AG08395 (cell line): ENCODE results near the gene PGAM2.
"Not testable (repeated sequence)": the region's sequence is repeated elsewhere in the genome, so short reads cannot be mapped to it uniquely, and the experiment has no call there.

Source experiments
- DNase-seq: peaks from one replicate; pipeline ENCODE4 v3.0.0; 2012; ENCODE audit warnings: mixed read lengths, low spot score

PGAM2 gene

DNA sequence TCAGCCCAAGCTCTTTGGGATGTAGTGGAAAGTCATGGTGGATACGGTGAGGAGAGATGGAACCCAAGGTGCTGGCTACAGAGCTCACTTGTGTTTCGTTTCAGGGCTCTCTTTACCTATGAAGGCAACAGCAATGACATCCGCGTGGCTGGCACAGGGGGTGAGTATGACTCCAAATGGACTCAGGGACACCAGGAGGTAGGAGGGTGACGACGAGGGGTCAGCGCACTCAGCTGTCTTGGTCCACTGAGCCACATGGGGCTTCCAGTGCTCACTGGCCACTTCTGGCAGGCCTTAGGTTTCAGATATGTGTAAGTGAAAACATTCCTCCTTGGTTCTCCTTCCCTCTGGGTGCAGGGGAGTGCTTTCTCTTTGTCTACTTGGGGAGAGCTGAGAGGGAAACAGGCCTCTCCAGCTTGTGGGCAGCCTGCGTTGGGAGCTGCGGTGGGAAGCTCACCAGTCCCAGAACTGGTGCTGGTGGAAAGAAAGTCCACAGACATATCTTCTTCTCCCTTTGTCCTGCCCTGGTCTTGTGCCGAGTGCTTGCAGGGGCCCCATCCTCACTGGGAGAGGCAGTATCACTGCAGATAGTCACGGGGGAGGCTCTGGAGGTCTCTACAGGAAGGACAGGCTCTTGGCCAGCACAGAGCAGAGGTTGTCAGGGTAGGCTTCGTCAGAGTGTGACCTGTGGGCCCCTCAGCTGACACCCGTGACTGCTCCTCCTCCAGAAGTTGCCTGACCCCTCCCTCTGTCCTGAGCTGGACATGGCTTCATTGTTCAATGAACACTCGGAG is 15.0 kb downstream of the PGAM2 start:
- no peak for DNase-seq

DNA sequence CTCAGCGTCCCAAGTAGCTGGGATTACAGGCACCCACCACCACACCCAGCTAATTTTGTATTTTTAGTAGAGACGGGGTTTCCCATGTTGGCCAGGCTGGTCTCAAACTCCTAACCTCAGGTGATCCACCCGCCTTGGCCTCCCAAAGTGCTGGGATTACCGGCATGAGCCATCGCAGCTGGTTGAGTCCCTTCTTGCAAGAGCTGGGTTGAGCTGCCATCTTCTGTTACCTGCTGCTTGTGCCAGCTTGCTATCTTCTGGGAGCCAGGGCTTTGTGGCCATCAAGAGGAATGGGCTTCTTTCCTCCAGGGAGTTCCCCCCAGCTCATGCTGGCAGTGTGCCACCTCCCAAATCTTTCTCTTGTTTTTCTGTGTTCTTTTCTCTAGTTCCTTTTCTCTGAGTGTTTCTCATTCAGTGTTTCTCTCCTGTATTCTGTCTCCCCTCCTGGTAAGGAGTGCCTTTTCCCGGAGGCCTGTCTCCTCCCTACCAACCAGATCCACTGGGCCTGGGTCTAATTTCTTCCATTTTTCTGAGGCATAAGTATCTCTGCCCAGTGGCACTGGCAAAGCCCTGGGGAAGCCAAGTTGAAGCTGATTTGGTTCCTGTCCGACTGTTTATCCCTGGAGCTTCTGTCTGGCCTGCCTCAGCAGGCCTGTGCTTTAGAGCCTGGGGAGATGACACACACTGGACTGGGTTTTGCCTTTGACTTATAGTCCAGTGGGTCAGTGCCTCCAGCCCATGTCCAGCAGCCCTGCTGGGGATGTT is 17.2 kb downstream of the PGAM2 start:
- DNase-seq: no peak

DNA sequence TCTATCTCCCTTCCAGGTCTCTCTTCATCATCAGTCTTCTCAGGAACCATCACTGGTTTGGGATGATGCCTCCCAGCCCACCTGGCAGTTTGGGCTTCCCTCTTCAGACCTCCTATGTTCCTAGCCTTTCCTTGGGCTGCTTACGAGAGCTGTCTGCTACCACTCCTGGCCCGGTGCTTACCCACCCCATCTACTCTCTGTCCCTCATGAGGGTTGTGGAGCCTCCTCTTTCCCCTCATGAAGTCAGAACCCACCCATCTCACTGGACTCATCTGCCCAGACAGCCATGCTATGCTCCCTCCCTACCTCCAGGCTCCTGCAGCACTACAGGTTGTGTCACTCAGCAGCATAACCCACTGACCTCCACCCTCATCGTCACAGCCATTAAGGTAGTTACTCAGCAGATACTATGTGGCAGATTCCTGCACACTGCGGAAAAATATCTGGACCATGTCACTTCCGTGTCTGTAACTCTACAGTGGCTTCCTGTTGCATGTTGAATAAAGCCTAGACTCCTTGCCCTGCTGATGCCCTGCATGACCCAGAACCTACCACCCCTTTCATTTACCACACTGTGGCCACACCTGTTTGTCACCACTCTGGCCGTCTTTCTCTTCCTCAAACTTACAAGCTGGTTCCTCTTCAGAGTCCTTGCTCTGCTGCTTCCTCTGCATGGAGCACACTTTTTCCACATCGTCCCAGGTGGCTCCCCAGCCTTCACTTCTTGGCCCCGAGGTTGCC is 18.9 kb downstream of the PGAM2 start:
- DNase-seq: no peak

DNA sequence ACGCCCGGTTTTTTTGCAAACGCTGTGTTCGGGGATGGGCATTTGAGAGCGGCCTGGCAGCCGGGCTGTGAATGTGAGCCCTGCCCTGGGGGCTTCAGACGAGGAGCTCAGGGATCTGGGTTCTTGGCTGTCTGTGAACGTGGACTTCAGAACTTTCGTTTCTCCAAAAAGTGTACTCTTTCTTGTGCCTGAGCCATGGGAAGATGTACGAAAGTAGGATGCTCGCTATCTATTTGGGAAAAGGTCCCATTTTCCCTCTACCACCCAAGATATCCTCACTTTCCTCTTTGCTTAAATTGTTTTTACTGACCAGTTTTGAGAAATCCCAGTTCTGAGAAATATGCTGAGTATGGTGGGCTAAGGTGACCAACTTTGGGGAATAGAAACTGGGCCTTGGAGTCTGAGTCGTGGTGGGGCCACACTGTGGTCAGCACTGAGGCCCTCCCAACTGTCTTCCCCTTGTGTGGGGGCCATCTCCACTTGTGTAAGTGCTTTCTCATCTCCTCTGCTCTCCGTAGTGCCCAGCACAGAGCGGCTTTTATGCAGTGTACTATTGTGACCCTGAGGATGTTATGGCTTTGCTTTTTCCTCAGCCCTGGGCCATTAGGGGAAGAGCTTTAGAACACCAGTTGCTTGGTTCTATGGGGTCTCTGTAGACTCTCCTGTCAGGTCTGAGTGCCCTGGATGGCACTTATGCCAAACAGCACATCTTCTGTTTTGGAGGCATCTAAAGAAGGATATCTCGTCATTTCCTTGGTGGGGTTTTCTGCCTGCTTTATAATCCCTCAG is 19.9 kb downstream of the PGAM2 start:
- peak; percentile 45 for DNase-seq

DNA sequence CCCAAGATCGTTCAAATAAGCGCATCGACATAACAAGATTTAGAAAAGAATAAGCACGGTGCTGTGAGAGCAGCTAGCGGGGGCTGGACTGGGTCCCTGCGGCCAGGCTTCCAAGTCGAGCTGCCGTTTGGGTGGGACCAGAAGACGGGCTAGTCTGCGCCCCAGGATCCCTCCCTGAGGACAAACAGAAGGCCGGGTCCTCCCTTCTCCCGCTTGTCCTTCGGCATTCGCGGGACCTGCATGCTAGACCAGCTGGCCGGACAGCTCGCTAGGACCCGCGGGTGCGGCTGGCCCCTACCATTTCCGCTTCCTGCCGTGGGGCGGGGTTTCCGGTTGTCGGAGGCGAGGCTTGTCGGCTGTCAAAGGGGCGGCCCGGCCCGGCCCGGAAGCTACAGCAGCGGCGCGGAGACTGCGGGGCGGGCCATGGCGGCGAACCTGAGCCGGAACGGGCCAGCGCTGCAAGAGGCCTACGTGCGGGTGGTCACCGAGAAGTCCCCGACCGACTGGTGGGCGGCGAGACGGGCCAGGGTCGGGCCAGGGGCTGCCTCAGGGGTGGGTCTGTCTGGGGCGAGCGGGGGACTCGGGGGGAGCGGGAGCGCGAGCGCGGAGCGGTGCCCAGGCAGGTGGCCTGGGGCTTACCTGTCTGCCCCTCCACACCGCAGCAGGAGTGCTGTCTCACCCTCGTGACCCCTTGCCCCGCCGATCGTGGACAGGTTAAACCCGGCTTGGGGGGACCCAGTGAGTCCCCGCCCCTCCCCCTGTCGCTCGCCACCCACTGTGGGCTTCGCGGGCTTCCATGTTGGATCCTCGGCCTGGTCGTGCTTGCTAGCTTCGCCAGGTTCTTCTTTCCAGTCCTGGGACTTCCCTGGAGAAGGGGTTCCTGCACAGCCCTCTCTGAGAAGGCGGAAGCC is 20.8 kb downstream of the PGAM2 start, which contains the start of gene DBNL:
Gene DBNL (plus strand): TSS at position 388 of the 911 bp plus-strand sequence. CDS start 36 bp downstream, at position 424.
- peak; percentile 94 for DNase-seq

DNA sequence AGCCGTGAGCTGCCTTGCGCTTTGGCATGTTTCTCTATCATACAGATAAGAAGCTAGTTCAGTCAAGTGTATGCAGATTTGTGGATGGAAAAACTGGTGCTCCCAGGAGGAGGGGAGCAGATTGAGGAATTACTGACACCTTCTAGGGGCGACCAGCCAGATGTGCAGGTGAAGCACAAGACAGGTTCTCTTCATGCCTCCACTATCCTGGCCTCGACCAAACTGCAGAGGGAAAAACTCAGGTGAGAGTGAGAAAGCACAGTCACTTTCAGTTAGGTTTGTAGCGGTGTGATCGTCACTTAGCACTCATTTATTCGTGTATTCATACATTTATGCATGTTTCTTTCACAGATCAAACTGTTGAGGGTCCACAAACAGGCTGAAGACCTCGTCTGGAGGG is 21.5 kb downstream of the PGAM2 start:
- no peak for DNase-seq

DNA sequence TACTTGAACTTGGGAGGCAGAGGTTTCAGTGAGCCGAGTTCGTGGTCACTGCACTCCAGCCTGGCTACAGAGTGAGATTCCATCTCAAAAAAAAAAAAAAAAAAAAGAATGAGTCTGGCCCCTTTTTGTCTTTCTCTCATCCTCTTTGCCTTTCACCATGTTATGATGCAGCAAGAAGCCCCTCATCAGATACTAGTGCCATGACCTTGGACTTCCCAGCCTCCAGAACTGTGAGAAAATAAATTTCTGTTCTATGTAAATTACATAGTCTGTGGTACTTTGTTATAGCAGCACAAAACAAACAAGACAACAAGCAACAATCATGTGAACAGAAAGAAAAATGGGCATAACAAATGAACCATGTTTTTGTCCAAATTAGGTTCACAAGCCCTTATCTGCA is 23.1 kb downstream of the PGAM2 start:
- no peak for DNase-seq

DNA sequence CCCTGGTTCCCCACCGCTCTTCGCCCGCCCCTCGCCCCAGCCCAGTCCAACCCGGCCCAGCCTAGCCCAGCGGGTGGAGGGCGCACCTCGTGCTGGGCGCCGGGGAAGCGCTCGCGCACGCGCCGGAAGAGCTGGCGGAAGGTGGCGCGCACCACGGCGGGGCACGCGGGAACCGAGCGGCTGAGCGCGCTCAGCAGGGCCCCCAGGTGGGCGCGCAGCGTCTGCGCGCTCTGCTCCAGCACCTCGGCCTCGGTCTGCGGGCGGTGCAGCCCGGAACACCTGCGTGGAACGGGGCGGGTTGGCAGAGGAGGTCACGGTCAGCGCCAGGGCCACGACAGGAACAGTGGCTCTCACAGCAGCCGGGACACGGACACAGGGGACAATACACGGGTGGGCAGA is 24.9 kb downstream of the PGAM2 start:
- not testable (repeated sequence) for DNase-seq

DNA sequence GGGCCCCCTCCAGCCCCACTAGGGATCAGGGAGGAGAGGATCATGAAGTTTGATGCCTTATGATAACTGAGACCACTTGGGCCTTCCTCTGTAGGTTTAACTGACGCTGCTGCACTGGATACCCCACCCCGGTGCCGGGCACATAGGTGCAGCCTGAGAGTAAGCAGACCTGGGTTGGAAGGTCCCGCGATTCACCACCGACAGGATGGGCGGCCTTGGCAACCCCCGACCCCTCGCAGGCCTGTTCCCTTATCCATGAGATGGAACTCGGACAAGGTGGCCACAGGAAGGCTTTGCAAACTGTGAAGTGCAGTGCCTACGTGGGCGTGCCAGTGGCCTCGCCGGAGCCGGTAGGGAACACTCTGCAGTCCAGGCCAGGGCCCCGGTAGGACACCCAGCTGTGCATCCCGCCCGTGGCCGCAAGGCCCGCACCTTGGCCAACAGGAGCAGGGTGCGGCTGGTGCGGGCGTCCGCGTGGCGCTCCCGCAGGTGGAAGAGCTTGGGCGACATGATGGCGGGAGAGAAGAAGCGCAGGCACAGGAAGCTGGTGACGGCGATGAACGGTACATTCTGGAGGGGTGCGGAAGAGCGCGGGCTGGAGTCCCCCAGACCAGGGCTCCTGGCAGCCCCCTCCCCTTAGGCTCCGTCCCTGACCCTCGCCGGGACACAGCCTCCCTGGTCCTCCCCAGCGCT is 25.4 kb downstream of the PGAM2 start:
- not testable (repeated sequence) for DNase-seq

DNA sequence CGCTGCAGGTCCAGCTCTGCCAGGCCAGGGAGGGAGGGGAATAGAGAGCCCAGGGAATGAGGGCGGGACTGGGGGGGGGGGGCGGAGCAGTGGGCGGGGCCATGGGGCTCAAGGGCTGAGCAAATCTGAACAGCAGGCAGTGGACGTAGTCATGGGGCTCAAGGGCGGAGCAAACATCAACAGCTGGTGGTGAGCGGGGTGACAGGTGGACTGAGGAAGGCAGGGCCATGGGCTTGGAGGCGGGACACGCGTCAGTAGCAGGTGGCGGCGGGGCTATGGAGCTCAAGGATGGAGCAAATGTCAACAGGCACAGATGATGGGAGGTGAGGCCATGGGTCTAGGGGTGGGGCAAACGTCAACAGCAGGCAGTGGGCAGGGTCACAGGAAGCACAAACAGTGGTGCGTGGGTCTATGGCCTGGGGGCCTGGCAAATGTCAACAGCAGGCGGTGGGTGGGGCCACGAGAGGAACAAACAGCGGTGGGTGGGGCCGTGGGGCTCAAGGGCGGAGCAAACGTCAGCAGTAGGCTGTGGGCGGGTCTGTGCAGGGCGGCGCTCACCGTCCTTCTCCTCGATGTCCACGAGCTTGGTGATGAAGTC is 26.3 kb downstream of the PGAM2 start:
- peak; percentile 22 for DNase-seq

DNA sequence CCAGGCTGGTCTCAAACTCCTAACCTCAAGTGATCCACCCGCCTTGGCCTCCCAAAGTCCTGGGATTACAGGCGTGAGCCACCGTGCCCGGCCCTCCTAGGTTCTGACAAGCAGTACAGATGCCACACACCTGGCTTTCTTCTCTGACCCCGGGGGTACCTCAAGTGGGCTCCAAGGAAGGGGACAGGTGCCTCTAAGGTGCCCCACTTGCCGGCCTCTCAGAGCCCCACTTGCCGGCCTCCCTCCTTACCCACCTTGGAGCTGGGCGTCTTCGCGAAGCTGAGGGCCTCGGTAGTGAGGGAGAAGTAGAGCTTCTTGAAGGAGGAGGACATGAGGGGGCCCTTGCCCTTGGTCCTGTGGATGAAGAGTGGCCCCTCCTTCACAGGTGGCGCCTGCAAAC is 26.8 kb downstream of the PGAM2 start:
- not testable (repeated sequence) for DNase-seq

DNA sequence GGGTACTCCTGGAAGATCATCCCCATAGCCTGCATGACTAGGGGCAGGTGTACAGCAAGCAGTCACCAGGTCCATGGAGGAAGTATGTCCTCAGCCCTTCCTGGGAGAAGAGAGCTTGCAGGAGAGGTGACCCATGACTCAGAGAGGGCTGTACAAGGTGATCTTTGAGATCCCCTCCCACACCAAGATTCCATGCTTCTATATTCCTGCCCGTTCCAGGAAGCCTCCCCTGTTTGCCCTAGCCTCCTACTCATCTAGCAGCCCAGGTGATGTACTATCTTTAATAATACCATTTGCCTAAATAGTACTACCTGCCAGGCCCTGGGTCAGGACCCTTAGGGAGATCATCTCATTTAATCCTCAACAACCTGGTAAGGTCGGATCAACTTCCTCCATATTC is 27.4 kb downstream of the PGAM2 start:
- not testable (repeated sequence) for DNase-seq

DNA sequence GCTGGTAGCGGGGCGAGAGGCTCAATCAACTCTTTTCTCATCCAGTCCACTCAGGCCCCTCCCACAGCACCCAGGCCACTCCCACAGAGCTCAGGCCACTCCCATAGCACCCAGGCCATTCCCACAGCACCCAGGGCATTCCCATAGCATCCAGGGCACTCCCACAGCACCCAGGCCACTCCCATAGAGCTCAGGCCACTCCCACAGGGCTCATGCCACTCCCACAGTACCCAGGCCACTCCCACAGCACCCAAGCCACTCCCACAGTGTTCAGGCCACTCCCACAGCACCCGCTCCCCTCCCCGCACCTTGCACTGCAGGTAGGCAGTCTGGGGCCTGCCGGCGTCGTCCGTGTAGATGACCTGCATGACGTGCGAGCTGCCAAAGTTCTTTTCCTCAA is 29.0 kb downstream of the PGAM2 start:
- not testable (repeated sequence) for DNase-seq

DNA sequence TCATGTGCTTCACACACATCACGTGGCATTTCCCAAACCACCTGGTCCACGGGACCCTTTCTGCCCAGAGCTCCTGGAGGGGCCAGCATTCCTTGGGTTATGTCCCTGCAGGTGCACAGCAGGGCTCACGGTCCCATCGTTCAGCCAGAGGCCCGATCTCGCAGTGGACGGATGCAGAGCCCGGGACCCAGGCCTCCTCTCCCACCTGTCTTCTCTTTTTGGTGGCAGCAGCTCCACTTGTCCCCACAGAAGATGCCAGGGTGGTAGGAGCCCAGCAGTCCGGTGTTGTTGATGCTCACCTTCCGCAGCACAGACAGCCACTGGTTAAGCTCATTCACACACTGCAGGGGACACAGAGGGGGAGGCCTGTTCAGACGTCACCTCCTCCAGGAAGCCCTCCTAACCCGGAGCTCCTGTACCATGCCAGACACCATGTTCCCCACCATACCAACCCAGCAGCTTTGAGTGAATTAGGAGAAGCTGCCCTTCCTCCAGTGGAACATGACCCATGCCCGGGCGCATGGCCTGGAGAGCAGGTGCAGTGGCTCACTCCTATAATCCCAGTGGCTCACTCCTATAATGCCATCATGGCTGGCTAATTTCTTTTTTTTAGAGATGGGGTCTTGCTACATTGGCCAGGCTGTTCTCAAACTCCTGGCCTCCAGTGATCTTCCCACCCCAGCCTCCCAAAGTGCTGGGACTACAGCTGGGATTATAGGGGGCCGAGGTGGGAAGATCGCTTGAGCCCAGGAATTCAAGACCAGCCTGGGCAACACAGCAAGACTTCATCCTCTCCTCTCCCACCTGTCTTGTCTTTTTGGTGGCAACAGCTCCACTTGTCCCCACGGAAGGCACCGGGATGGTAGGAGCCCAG is 31.2 kb downstream of the PGAM2 start:
- DNase-seq: not testable (repeated sequence)

DNA sequence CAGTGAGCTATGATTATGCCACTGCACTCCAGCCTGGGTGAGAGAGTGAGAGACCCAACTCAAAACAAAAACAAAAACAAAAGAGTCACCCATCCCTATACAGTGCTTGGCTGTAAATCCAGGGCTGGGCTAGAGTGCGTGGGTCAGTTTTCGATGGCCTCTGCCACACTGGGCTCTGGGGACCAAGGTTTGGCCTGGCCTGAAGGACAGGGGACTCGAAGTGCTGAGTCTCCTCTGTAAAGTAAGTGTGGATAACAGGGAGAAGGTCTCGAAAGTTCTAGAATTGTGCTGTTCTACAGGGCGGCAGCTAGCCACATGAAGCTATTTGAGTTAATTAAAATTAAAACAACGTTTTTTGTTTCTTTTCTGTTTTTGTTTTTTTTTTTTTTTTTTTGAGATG is 33.3 kb downstream of the PGAM2 start:
- not testable (repeated sequence) for DNase-seq

DNA sequence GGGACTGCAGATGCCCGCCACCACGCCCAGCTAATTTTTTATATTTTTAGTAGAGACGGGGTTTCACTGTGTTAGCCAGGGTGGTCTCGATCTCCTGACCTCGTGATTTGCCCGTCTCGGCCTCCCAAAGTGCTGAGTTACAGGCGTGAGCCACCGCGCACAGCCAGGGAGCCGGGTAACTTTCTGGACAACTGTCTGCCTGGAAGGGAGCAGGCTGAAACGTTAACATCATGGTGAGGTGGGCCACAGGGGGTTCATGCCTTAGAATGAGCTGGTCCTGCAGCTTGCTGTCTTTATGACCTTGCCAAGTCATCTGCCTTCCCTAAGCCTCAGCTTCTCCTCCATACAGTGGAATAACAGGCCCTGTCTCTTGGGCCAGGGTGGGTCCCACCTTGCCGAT is 34.0 kb downstream of the PGAM2 start:
- not testable (repeated sequence) for DNase-seq

DNA sequence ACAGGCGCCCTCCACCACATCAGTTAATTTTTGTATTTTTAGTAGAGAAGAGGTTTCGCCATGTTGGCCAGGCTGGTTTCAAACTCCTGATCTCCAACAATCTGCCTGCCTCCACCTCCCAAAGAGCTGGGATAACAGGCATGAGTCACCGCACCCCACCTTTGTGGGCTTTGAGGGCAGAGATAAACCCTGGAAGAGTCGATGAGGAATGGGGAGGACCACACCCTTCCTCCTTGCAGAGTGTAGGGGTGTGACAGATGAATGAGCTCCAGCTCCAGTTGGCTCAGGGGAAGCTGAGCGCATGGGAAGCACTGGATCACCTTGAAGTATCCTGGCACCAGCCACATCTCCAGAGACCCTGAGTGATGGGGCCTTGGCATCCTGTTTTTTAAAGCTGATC is 35.3 kb downstream of the PGAM2 start:
- DNase-seq: not testable (repeated sequence)

DNA sequence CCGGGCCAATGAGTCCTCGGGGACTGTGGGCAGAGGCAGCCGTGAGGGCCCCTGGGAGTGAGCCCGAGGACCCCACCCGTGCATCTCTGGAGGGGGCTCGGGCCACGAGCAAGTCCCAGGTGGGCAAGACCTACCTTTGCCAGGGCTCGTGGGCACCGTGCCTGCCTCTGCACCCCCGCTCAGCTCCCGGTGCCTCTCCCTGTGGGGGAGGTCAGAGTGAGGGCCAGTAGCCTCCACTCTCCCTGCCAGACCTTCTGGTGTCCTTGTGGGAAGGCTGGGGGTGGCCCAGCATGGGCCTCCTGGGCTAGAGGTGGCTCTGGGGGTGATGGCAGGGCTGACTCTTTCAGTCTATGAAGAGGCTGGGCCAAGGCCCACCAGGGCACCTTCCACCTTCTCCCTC is 35.9 kb downstream of the PGAM2 start:
- DNase-seq: not testable (repeated sequence)
